Endothelial cell of umbilical vein (primary cell): Measurements from ENCODE around the gene FHOD3. TPM values are rescaled to one million over a fixed set of nuclear protein-coding genes. Genes with fewer than 3 reads are reported as not detected.

Source experiments
- BruUV-seq: library from RNA; stranded (reverse); fragments of 400-500 nt; replicated peaks from 2 replicates; lab custom pipeline; 2021; lab: Mats Ljungman, UMichigan
- CTCF ChIA-PET: fragments of 300-600, 350-600 bp; sonication (Branson Sonifier 250); formaldehyde crosslinking; loops from one replicate; lab custom pipeline; 2021; ENCODE audit warnings: antibody characterized with exemption, inconsistent platforms; lab: Charles Lee
- POLR2A ChIA-PET: fragments of 300-600, 350-600 bp; sonication (Branson Sonifier 250); formaldehyde crosslinking; loops from one replicate; lab custom pipeline; 2021; ENCODE audit warnings: antibody characterized with exemption, inconsistent platforms; lab: Charles Lee
- DNase-seq: peaks from one replicate; pipeline ENCODE4 v3.0.0-alpha.2; 2011; ENCODE audit warnings: low read depth, low spot score
- FAIRE-seq: peaks from 2 replicates; lab custom pipeline; 2011; peaks lifted over from hg19 to GRCh38; lab: Jason Lieb, UNC
- H2AFZ ChIP-seq: 2 replicates; pipeline ENCODE4 v1.6.0; 2012; ENCODE audit warnings: low read depth, low read length, control low read depth, inconsistent platforms
- H3K27ac ChIP-seq: 2 replicates; pipeline ENCODE4 v1.5.1; 2011; ENCODE audit warnings: low read depth, mild to moderate bottlenecking, control low read depth, low read length, moderate library complexity; ENCODE audit not compliant: insufficient read depth
- H3K27me3 ChIP-seq, 2 experiments: 2 replicates each; pipeline versions ENCODE4 v1.6.0 to v1.6.1; 2011; ENCODE audit warnings: low read length in 2 of 2, mixed read lengths in 1 of 2; ENCODE audit not compliant: control insufficient read depth in 2 of 2, insufficient read depth in 2 of 2
- H3K36me3 ChIP-seq, 2 experiments: 2 replicates in 1 of 2; 3 replicates in 1 of 2; pipeline ENCODE4 v1.5.1; 2011; ENCODE audit warnings: low read length in 2 of 2, mild to moderate bottlenecking in 1 of 2, moderate library complexity in 1 of 2; ENCODE audit not compliant: control insufficient read depth in 2 of 2, insufficient read depth in 2 of 2; ENCODE audit errors: extremely low read depth in 1 of 2
- H3K4me1 ChIP-seq: 3 replicates; pipeline ENCODE4 v1.5.1; 2011; ENCODE audit warnings: mild to moderate bottlenecking, low read length; ENCODE audit not compliant: control insufficient read depth, insufficient read depth; ENCODE audit errors: extremely low read depth
- H3K4me2 ChIP-seq: 2 replicates; pipeline ENCODE4 v1.6.1; 2011; ENCODE audit warnings: low read length, control low read depth, mixed read lengths; ENCODE audit not compliant: insufficient read depth
- H3K4me3 ChIP-seq, 3 experiments: fragments of 200-600 bp in 1 of 3; sonication (generic), shearing (Covaris generic) in 1 of 3; replicated peaks in 1 of 3; 2 replicates each; pipeline ENCODE4 v1.5.1; 2011 to 2016; ENCODE audit warnings: control low read depth in 3 of 3, low read length in 3 of 3, mild to moderate bottlenecking in 2 of 3, inconsistent platforms in 1 of 3, low read depth in 1 of 3, moderate library complexity in 1 of 3; ENCODE audit not compliant: insufficient read depth in 1 of 3
- H3K79me2 ChIP-seq: 2 replicates; pipeline ENCODE4 v1.6.0; 2012; ENCODE audit warnings: low read length, inconsistent platforms; ENCODE audit not compliant: control insufficient read depth, insufficient read depth
- H3K9ac ChIP-seq: replicated peaks from 2 replicates; pipeline ENCODE3; 2011; ENCODE audit warnings: low read length, control low read depth; ENCODE audit not compliant: insufficient read depth; ENCODE audit errors: extremely low read depth
- H3K9me1 ChIP-seq: replicated peaks from 3 replicates; pipeline ENCODE4 v1.6.0; 2011; ENCODE audit warnings: mild to moderate bottlenecking, low read length; ENCODE audit not compliant: control insufficient read depth, insufficient read depth; ENCODE audit errors: extremely low read depth
- H3K9me3 ChIP-seq: replicated peaks from 2 replicates; pipeline ENCODE4 v1.5.1; 2012; ENCODE audit warnings: low read length, inconsistent platforms; ENCODE audit not compliant: control insufficient read depth, insufficient read depth
- H4K20me1 ChIP-seq: replicated peaks from 2 replicates; pipeline ENCODE3; 2011; ENCODE audit warnings: mild to moderate bottlenecking, low read length; ENCODE audit not compliant: control insufficient read depth, insufficient read depth; ENCODE audit errors: extremely low read depth
- CTCF ChIP-seq, 2 donors: IDR thresholded peaks; 1 replicate in 1 of 2; 2 replicates in 1 of 2; pipeline ENCODE4 v1.5.1; 2011; ENCODE audit warnings: low read length in 2 of 2, mild to moderate bottlenecking in 2 of 2, moderate library complexity in 2 of 2, control low read depth in 1 of 2, inconsistent platforms in 1 of 2, low read depth in 1 of 2; ENCODE audit not compliant: insufficient read depth in 1 of 2; ENCODE audit errors: extremely low read depth in 1 of 2
- EZH2 ChIP-seq: IDR thresholded peaks from 2 replicates; pipeline ENCODE4 v1.6.1; 2012; ENCODE audit warnings: borderline replicate concordance, low read depth, mild to moderate bottlenecking, moderate library complexity, low read length, inconsistent platforms; ENCODE audit not compliant: severe bottlenecking
- FOS ChIP-seq: IDR thresholded peaks from 2 replicates; pipeline ENCODE4 v1.6.1; 2011; ENCODE audit warnings: mild to moderate bottlenecking, low read length, moderate library complexity, borderline replicate concordance; ENCODE audit not compliant: insufficient read depth
- GATA2 ChIP-seq: IDR thresholded peaks from 2 replicates; pipeline ENCODE4 v1.7.0; 2011; ENCODE audit warnings: low read depth, mild to moderate bottlenecking, moderate library complexity, mixed read lengths, low read length; ENCODE audit not compliant: insufficient read length, insufficient read depth
- JUN ChIP-seq: IDR thresholded peaks from 2 replicates; pipeline ENCODE4 v1.6.1; 2011; ENCODE audit warnings: borderline replicate concordance, low read depth; ENCODE audit not compliant: insufficient read length, insufficient read depth
- MAX ChIP-seq: IDR thresholded peaks from 2 replicates; pipeline ENCODE4 v1.6.1; 2011; ENCODE audit not compliant: insufficient read depth, insufficient read length
- MYC ChIP-seq: IDR thresholded peaks from one replicate; pipeline ENCODE4 v1.6.1; 2011; ENCODE audit warnings: mild to moderate bottlenecking, low read depth, low read length
- POLR2A ChIP-seq: IDR thresholded peaks from 2 replicates; pipeline ENCODE4 v1.6.1; 2012; ENCODE audit warnings: low read depth, mild to moderate bottlenecking, control low read depth, low read length
- POLR2AphosphoS5 ChIP-seq: IDR thresholded peaks from 2 replicates; pipeline ENCODE4 v1.6.1; 2012; ENCODE audit warnings: low read depth, mild to moderate bottlenecking, control low read depth, low read length, moderate library complexity; ENCODE audit not compliant: insufficient read depth
- dilution Hi-C: fragments of 300-500 bp; cut with MboI; formaldehyde crosslinking; loops from one replicate; pipeline ENCODE4 v1.15.0; 2019; ENCODE audit warnings: low sequenced_read_pairs; ENCODE audit not compliant: extremely low pct_ligation_motif_present
- intact Hi-C: fragments of 100-400 bp; cut with micrococcal nuclease; formaldehyde crosslinking; loops from one replicate; pipeline ENCODE4 v1.10.0; 2022
- polyA plus RNA-seq, 4 experiments: library from polyadenylated mRNA; depleted of rRNA in 3 of 4; stranded (reverse) in 3 of 4; unstranded in 1 of 4; fragments of >200 nt; gene quantifications; 2 replicates each; pipeline versions ENCODE4 v1.2.1 to v1.2.3, GENCODE V29; 2011 to 2012; ENCODE audit warnings: missing spikeins in 1 of 4
- total RNA-seq: library from RNA; stranded (reverse); gene quantifications from 2 replicates; pipeline ENCODE4 v1.2.3, GENCODE V29; 2021

Gene FHOD3
- total and polyA plus RNA-seq, 2 donors (not counting 3 experiments of a cell fraction or from before 2014, with no cell fraction given) = 0.06 to 1.5 TPM

- Histone ChIP-seq H3K4me1 (no peaks in the 10 kb centered on the region), H2AFZ (no peak overlapping the region), H3K9ac (no peak overlapping the region), H4K20me1 (no peaks in the 10 kb centered on the region), H3K4me2 (no peak overlapping the region), H3K4me3 (no peak overlapping the region), H3K9me3 (no peaks in the 10 kb centered on the region), H3K36me3 (no peaks in the 10 kb centered on the region), H3K79me2 (no peaks in the 10 kb centered on the region), H3K9me1 (no peaks in the 10 kb centered on the region), H3K27ac (no peak overlapping the region), H3K27me3 (no peaks in the 10 kb centered on the region)
- POLR2A ChIA-PET = no interaction called here
- dilution Hi-C loops = no loop called here
- no peak for FAIRE-seq
- TF ChIP-seq EZH2 (no peak), MAX (no peak), FOS (no peak), JUN (no peak), MYC (no peak), POLR2A (no peak), CTCF (IDR thresholded peaks at IDR 0.05; ENCODE audit: extremely low read depth in 1 of 2, insufficient read depth in 1 of 2, low read depth in 1 of 2, low read length in 2 of 2) (no peak), POLR2AphosphoS5 (no peak), GATA2 (no peak)
- CTCF ChIA-PET = no interaction called here
- no peak for DNase-seq
- intact Hi-C loops = no loop called here
- BruUV-seq = no TSS peak
These were observed 35.9 kb downstream of the FHOD3 start for GRCh38 chr18:36333414-36333813.
